DMS53 treated with DMSO at 0.1 percent for 48 hours (cell line): Measurements from ENCODE around the gene CEBPG.

Source experiments
- DNase-seq: peaks from one replicate; lab custom pipeline; 2025; ENCODE audit not compliant: unreplicated experiment; lab: John Stamatoyannopoulos, UW

CEBPG gene

DNA sequence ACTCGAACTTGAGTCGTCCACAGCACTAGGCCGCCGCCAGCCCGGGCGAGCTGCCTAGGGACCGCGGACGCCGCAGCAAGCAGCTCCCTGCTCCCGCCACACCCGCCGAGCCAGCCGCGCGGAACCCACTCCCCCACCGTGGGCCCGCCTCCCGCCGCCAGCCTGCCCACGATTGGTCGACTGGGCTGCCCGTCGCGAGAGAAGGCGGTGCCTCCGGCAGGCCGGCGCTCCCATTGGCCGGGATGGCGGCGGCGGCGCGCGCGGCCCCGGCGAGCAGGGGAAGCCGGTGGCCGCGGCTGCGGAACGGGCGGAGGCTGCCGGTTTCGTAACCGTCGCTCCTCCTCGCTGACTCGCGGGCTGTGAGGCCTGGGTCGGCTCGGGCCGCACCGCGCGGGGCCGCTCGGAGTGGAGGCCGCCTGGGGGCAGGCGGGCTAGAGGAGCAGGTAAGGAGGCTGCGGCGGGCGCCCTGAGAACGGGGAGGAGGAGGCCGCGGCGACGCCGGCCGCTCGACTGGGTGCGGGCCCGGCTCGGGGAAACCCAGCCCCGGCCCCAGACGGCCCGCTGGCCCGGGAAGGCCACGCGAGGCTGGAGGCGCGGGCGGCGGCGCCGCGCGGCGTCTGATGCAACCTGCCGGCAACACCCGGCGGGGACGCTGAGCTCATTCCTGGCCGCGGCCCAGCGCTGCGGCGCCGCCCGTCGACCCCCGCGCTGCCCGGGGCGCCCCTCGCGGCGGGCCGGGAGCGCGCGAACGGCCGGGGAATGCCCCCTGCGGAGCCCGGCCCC is at the start of gene CEBPG:
TSS of gene CEBPG (plus strand) at position 257 of the 783 bp plus-strand sequence. CDS start 5,531 bp downstream, outside the sequence.
- DNase-seq = peak; percentile 83

DNA sequence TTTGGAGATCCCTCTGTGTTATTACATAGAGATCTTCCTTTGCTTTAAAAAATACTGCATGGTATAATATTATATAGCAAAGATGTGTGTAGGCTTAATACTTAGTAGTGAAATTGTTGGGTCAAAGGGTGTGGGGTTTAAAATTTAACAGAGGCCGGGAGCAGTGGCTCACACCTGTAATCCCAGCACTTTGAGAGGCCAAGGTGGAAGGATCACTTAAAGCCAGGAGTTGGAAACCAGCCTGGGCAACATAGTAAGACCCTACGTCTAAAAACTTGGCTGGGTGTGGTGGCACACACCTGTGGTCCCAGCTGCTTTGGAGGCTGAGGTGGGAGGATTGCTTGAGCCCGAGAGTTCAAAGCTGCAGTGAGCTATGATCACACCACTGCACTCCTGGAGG is 48.9 kb upstream of the CEBPG start:
- no peak for DNase-seq

DNA sequence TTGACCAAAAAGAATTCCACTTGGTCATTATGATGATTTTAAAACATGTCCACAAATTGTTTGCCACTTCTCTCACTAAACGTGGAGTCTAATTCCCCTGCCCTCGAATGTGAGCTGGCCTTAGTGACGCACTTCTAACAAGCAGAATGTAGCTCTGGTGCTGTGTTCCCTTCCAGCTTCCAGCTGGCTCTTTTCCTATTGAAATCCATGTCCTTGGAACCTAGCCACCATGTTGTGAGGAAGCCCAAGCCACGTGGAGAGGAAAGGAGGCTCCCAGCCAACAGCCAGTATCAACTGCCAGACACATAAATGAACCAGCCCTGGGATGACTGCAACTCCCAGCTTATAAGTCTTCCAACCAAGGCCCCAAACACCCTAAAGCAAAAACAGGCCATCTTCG is 47.6 kb upstream of the CEBPG start:
- DNase-seq = no peak

DNA sequence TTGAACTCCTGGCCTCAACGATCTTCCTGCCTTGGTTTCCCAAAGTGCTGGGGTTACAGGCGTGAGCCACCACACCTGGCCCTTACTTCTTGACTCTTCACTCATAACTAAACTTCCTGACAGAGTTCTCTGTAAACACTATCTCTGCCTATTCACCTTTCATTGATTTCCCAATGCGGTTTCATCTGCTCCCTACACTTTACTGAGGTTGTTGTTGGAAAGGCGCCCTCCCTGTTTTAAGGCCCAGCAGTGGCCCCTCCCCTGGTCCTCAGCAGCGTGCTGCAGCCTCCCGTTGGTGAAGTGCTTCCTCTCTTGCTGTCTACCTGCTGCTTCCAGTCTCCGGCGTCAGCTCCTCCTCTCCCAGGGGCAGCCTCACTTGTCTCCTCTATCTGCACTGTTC is 44.4 kb upstream of the CEBPG start:
- no peak for DNase-seq

DNA sequence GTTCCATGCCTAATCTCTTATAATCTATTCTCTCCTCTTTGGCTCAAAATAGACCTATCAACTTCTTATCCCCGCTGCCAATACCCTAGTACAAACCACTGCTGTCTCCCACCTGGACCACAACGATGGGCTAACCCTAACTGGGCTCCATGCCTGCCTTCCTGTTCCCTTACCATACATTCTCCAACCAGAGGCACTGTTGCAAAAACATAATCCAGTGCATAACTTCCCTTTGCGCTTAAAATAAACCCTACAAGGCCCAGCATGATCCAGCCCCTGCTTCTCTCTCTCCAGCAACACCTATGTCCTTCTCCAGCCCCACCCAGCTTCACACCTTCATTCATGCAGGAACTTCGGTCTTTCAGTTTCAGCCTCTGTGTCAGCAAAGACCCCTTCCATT is 43.8 kb upstream of the CEBPG start:
- DNase-seq = no peak

DNA sequence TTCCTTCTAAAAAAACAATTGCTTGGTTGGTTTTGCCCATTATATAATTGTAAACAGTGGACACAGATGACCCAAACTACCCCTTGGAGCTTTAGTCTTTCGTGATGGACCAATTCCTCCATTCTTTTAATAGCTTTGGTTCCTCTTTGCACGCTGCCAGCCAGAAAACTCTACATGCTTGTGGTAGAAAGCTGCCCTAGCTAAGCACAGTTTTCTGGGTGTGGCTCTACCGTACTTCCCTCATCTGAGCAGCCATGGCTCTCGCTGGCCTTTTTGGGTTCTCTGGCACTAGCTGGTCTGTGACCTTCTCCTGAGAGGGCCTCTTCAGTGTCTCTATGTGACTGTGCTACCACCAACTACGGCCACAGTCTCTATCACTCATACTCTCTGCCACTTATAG is 41.3 kb upstream of the CEBPG start:
- no peak for DNase-seq

DNA sequence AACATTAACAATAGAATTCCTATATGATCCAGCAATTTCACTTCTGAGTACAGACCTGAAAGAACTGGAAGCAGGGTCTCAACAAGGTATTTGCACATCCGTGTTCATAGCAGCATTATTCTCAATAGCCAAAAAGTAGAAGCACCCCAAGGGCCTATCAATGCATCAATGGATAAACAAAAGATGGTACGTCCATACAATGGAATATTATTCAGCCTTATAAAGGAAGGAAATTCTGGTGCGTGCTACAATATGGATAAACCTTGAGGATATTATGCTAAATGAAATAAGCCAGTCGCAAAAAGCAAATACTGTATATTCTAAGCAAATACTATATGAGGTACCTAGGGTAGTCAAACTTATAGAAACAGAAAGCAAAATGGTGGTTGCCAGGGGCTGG is 40.4 kb upstream of the CEBPG start:
- DNase-seq = no peak

DNA sequence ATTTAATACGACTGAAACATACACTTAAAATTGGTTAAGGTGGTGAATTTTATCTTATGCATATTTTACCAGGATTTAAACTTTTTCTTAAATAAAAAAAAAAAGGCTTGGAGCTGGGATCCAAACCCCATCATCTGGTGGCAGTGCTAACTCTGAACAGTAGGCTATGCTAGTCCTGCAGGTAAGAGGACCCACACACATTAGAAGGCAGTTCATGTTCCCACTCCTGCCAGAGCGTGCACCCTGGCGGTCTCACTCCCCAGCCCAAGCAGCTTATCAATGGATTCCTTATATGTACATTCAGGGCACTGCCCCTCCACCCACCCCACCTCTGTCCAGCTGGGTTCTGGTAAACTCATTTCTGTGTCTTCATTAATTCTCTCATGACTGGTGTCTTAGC is 39.9 kb upstream of the CEBPG start:
- DNase-seq = no peak

DNA sequence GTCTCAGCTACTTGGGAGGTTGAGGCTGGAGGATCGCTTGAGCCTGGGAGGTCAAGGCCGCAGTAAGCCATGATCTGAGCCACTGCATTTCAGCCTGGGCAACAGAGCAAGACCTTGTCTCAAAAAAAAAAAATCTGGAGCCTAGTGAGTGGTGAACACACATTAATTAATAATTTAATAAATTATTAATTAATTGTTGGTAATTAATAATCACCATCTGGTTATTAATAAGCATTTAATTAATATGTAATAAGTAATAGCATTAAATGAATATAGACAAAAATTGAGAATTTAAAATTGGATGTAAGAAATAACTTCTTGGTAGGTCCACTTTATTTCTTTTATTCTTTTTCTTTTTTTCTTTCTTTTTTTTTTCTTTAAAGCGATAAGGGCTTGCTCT is 39.2 kb upstream of the CEBPG start:
- DNase-seq = no peak

DNA sequence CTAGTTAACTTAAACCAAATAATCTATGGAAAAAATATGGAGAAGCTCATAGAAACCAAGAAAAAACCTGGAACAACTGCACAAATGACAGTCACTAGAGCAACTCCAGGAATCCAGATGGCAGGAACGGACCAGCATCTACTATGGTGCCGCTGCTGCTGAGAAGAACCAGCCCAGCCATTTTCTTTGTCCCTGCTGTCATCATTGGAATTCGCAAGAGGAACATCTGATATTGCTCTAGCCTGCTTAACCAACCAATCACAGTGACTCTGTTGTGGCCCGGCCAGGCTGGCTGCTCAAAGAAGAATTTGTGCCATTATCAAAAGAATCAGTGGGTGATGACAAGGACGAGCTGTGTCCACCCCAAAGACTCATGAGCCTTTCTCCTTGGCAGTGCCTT is 38.1 kb upstream of the CEBPG start:
- no peak for DNase-seq

DNA sequence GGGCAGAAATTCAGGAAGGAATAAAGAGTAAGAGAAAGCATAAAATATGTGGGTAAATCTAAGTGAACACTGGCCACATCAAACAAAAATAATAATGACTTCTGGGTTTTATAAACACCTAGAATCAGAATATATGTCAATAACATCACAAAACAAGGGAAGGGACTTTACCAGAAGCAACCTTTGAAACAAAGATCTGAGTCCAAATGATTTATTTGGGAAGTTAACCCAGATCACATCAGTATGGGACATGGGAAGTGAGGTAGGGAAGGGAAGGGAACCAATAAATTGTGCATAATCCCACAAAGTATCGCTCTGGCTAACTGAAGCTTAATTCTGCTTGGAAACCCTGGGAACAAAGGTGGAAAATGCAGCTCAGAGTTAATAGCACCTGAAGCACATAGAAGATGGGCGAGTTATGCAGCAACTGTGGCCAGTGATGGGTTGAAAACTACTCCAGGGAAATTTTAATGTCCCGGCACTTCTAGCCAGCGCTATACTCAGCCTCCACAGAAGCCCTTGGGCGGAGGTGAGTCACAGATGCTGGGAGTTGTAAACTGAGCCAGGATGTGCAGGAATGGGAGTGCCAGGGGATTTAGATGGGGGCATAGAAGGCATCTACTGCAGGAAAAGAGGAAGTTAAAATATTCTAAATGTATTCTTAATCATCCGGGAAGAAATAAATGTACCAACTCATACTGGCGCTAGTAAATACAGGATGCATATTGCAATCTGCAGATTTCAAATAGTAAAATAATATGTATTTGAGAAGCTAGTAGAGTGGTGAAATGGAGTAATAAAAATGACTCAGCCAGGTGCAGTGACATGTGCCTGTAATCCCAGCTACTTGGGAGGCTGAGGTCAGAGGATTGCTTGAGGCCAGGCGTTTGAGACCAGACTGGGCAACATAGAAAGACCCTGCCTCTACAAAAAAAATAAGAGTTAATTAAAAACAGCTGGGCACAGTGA is 34.2 kb upstream of the CEBPG start:
- no peak for DNase-seq

DNA sequence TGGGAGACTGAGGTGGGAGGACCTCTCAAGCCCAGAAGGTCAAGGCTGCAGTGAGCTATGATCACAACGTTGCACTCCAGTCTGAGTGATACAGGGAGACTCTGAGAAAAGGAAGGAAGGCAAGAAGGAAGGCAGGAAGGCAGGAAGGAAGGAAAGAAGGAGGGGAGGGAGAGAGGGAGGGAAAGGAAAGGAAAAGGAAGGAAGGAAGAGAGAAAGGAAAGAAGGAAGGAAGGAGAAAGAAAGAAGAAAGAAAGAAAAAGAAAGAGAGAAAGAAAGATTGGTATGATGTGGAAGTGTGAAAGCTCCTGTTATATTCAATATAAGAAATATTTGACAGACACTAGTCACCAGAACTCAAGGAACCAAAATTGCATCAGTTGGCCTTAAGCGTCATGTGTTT is 32.5 kb upstream of the CEBPG start:
- DNase-seq = no peak

DNA sequence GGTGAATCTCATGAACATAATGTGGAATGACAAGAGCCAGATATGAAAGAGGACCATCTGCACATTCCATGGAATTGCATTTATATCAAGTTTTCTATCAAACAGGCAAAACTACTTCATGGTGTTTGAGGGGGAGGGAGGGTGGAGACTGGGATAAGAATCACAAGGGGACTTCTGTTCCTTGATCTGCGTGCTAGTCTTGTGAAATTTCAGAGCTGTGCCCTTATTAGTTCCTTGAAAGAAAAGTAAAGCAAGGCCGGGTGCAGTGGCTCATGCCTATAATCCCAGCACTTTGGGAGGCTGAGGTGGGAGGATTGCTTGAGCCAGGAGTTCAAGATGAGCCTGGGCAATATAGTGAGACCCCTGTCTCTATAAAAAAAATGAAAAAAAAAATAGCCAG is 30.2 kb upstream of the CEBPG start:
- no peak for DNase-seq

DNA sequence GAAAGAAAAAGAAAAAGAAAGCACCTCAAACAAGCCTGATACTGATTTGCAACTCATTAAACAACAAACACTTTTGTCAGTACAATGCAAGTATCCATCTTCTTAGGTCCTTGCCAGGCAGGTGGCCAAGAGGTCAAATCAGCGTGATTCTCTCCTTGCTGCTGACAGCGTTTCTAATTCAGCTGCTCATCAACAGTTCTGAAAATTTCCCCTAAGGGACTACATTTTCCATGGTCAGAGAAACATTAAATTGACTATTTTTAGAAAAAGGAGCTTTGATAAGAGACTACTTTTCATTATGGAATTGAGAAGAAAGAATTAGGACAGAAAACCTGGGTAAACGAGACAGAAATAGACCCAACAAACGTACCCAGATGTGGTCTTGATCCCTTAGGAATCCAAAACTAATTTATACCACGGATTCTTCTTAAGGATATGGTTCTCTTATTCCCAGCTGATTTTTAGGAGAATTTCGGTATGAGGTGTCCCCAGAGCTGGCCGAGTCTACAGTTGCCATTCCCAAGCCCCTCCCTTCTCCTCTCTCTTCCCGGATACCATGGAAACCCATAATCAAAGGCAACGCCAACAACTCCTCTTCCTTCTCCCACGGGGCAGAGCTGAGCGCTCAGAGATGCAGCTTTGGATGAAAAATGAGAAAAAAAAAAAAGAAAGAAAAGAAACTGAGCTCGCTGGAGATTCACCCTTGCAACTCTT is 29.5 kb upstream of the CEBPG start:
- DNase-seq = no peak

DNA sequence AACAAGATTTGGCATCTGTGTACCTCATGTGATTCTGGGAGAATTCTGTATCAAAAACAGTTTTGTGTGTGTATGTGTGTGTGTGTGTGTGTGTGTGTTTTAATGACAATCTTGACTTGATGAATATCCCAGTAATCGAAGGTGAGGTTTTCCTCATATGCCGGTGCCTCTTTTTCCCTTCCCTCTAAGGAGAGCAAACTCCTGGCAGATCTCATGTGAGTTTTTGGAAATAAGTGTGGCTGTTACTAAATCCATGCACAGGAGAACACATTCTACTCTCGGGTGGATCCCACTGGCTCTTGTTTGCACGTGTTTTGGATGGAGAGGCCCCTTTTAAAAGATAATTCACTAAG is 29.0 kb upstream of the CEBPG start:
- DNase-seq = no peak

DNA sequence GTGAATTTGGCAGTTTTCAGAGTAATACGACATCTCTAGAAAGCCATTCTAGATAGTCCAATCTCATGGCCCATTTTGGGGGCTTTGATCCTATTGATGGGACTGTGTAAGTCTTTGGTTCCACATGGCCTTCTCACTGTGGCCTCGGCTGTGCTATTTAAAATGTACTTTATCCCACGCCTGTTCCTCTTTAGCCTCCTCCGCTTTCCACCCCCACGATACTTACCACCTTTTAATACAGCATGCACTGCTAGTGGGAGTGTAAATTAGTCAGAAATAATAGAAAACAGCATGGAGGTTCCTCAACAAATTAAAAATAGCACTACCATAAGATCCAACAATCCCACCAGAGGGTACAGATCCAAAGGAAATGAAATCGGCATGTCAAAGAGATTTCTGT is 28.3 kb upstream of the CEBPG start:
- DNase-seq = no peak

DNA sequence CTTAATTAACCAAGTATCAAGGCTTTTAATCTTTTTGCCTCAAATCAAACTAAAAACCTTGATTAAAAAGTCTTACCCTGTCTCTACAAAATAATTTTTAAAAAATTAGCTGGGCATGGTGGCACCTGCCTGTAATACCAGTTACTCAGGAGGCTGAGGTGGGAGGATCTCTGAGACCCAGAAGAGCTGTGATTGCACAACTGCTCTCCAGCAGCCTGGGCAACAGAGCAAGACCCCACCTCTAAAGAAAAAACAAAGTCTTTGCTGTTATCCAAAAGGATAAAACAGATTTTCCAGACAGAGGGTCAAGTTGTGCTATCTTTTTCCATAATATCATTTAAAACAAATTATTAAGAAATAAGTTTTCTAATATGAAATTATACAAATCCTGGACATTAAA is 26.8 kb upstream of the CEBPG start:
- no peak for DNase-seq

DNA sequence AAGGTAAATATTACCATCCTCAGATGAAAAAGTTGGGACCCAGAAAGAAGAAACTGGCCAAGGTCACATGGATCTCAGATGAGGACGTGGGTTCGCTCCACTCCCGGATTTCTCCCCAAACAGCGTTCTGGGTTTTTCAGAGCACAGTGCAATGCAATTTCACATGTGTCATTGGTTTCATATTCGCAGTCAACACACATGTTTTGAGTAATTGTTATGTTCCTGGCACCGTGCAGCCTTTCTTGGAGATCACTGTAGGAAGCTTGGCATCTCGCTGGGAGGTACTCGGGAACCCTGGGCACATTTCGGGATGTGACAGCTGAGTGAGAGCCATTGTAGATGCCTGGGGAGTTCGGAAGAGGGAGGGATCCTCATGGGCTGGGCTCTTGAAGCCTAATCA is 26.2 kb upstream of the CEBPG start:
- no peak for DNase-seq

DNA sequence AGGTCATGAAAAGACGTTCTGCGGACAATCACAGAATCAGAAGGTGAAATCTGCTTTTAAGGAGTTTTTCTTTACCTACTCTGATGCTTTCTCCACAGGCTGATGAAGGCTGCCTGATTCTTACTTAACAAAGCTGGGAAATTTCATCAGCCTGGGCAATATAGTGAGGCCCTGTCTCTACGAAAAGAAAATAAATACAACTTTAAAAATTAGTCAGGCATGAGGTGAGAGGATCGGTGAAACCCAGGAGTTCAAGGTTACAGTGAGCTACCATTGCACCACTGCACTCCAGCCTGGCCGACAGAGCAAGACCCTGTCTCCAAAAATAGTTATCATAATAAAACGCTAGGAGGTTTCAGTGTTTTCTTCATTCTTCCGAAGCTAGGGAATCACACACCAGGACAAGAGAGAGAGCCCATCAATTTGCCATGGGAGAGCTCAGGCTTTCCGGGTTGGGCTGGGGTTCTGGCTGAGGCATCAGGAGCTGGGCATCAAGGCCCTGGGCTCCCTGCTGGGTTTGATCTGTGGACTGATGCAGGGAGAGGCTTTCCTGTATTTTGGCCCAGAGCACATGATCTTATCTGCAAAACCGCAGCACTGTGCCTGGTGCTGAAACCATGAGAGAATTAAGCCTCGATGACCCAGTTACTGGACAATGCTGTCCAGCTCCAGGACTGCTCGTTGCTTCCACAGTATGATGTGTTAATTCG is 25.1 kb upstream of the CEBPG start:
- no peak for DNase-seq

DNA sequence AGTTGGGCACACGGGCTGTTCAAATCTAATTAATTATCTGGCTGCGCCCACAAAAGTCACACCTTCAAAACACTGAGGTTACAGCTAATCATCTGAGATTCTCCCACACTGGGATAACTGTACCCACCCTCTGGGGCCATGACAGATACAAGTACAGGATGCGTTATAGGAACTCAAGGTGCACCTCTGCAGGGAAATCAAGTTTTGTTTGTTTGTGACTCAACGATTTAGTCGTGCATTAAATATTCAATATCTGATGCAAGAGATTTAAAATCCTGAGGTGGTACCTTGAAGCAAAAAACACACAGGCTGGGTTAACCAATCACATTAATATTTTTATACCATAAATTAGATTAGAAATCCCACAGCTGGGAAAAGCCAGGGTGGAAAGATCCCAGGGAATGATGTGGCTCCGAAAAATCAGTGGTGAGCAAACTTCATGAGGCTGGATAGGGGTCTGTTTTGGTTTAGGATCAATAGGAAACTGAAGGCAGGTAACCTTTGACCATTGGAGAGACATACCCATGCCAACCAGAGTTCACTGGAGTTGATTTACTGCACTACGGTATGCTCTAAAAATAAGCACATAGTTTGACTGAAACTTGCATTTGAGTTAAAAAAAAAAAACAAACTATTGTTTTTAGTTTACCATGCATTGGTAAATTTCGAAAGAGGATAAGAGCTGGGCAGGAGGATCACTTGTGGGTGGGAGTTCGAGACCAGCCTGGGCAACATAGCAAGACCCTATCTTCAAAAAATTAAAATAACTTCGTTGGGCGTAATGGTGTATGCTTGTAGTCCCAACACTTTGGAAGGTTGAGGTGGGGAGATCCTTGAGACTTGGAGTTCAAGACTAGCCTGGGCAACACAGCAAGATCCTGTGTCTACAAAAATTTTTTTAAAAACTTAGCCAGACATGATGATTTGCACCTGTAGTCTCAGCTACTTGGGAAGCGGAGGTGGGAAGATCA is 23.9 kb upstream of the CEBPG start:
- DNase-seq = no peak
